ENCODE results near the gene TIPIN.
"Not testable (repeated sequence)": the region's sequence is repeated elsewhere in the genome, so short reads cannot be mapped to it uniquely, and the experiment has no call there.

Gene TIPIN

GRCh38 chr15:66394915-66395314 is 38.4 kb upstream of the TIPIN start:
- peak overlapping the region; percentile 10 for H3K27ac ChIP-seq
- peaks cover 43 to 52% of the 10 kb centered on the region in 2 experiments for H3K4me1 ChIP-seq (ENCODE audit: control insufficient read depth in 1 of 2, insufficient read depth in 1 of 2, low read depth in 1 of 2, low read length in 1 of 2)
- TF ChIP-seq, protein P1, sequence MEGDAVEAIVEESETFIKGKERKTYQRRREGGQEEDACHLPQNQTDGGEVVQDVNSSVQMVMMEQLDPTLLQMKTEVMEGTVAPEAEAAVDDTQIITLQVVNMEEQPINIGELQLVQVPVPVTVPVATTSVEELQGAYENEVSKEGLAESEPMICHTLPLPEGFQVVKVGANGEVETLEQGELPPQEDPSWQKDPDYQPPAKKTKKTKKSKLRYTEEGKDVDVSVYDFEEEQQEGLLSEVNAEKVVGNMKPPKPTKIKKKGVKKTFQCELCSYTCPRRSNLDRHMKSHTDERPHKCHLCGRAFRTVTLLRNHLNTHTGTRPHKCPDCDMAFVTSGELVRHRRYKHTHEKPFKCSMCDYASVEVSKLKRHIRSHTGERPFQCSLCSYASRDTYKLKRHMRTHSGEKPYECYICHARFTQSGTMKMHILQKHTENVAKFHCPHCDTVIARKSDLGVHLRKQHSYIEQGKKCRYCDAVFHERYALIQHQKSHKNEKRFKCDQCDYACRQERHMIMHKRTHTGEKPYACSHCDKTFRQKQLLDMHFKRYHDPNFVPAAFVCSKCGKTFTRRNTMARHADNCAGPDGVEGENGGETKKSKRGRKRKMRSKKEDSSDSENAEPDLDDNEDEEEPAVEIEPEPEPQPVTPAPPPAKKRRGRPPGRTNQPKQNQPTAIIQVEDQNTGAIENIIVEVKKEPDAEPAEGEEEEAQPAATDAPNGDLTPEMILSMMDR (IDR thresholded peaks at IDR 0.05) = no peak

GRCh38 chr15:66394472-66394871 is 38.0 kb upstream of the TIPIN start:
- H3K9me3 ChIP-seq = no peaks in the 10 kb centered on the region
- H3K36me3 ChIP-seq = no peaks in the 10 kb centered on the region
- TF ChIP-seq, protein P1 (IDR thresholded peaks at IDR 0.05) = no peak
- H3K4me1 ChIP-seq (ENCODE audit: control insufficient read depth in 1 of 2, insufficient read depth in 1 of 2, low read depth in 1 of 2, low read length in 1 of 2) = peaks cover 44 to 52% of the 10 kb centered on the region in 2 experiments
- H3K27me3 ChIP-seq = no peaks in the 10 kb centered on the region
- H3K4me3 ChIP-seq (ENCODE audit: low read depth in 1 of 2, low read length in 1 of 2) = no peak overlapping the region
- H3K27ac ChIP-seq = peak overlapping the region; percentile 10

More at GRCh38 chr15:66394915-66395314, 38.4 kb upstream of the TIPIN start:
- Histone ChIP-seq H3K36me3 (no peaks in the 10 kb centered on the region), H3K9me3 (no peaks in the 10 kb centered on the region), H3K27me3 (no peaks in the 10 kb centered on the region), H3K4me3 (ENCODE audit: low read depth in 1 of 2, low read length in 1 of 2) (no peak overlapping the region)

- not testable (repeated sequence) for H3K4me3 ChIP-seq (ENCODE audit: low read depth in 1 of 2, low read length in 1 of 2); H3K36me3 ChIP-seq; H3K9me3 ChIP-seq; H3K27me3 ChIP-seq
- Histone ChIP-seq H3K4me1 (ENCODE audit: control insufficient read depth in 1 of 2, insufficient read depth in 1 of 2, low read depth in 1 of 2, low read length in 1 of 2) (peaks cover 56 to 64% of the 10 kb centered on the region in 2 experiments), H3K27ac (peak overlapping the region; percentile 63)
These were observed 36.6 kb upstream of the TIPIN start for GRCh38 chr15:66393037-66393436.

GRCh38 chr15:66390678-66391077 is 34.2 kb upstream of the TIPIN start:
- Histone ChIP-seq H3K4me1 (ENCODE audit: control insufficient read depth in 1 of 2, insufficient read depth in 1 of 2, low read depth in 1 of 2, low read length in 1 of 2) (peaks cover 73 to 78% of the 10 kb centered on the region in 2 experiments), H3K27me3 (no peaks in the 10 kb centered on the region), H3K9me3 (no peaks in the 10 kb centered on the region), H3K4me3 (ENCODE audit: low read depth in 1 of 2, low read length in 1 of 2) (peak overlapping the region in 1 of 2 experiments; percentile 33), H3K36me3 (no peaks in the 10 kb centered on the region), H3K27ac (peak overlapping the region; percentile 78)
- TF ChIP-seq, protein P1 (IDR thresholded peaks at IDR 0.05) = no peak

DNA sequence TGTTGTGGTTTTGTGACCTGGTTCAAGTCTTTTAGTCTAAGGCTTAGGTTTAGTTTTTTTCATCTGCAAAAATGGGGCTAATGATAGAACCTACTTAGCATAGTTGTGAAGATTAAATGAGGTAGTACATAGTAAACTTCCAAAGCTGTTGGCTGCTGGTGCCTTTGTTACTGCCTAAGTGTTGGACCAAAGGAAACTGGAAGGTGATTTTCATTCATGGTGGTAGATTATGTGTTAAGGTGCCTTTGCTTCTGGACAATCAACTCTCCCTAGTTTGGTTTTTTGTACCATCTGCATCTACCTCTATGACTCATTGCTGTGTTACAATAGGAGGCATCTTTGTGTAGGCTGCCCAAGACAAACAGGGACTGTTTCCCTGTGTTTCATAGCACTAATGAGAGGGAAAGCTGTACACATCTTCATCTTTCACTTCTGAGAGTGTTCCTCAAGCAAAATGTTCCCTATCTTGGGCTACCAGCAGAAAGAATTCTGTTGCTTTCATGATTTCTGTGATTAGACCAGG is 33.4 kb upstream of the TIPIN start:
- peak overlapping the region; percentile 78 for H3K27ac ChIP-seq
- TF ChIP-seq, protein P1 (IDR thresholded peaks at IDR 0.05) = no peak
- H3K9me3 ChIP-seq = no peaks in the 10 kb centered on the region
- H3K4me3 ChIP-seq (ENCODE audit: low read depth in 1 of 2, low read length in 1 of 2) = peak overlapping the region in 1 of 2 experiments; percentile 33
- peaks cover 72 to 76% of the 10 kb centered on the region in 2 experiments for H3K4me1 ChIP-seq (ENCODE audit: control insufficient read depth in 1 of 2, insufficient read depth in 1 of 2, low read depth in 1 of 2, low read length in 1 of 2)
- no peaks in the 10 kb centered on the region for H3K36me3 ChIP-seq
- no peaks in the 10 kb centered on the region for H3K27me3 ChIP-seq

DNA sequence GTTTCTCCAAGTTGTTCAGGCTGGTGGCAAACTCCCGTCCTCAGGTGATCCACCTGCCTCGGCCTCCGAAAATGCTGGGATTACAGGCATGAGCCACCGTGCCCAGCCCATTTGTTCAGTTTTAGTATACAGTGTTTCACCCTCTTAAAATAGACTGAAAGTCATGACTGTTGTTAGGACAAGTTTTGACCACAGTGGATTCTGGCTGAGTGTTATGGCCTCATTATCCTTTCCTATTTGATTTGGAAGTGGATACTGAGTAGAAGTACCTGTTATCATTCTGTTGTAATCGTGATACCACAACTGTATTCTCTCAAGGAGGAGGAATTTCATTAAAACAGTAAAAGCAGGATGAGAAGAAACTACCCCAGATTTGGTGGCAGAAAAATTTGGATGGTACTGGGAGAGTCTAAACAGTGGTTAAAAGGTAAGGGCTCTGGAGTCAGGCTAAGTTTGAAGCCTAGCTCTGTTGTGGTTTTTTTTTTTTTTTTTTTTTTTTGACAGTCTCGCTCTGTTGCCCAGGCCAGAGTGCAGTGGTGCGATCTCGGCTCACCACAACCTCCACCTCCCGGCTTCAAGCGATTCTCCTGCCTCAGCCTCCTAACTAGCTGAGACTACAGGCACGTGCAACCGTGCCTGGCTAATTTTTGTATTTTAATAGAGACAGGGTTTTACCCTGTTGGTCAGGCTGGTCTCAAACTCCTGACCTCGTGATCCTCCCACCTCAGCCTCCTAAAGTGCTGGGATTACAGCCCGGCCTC is 32.8 kb upstream of the TIPIN start:
- no peaks in the 10 kb centered on the region for H3K27me3 ChIP-seq
- no peaks in the 10 kb centered on the region for H3K9me3 ChIP-seq
- H3K4me3 ChIP-seq (ENCODE audit: low read depth in 1 of 2, low read length in 1 of 2) = no peak overlapping the region
- peaks cover 66 to 71% of the 10 kb centered on the region in 2 experiments for H3K4me1 ChIP-seq (ENCODE audit: control insufficient read depth in 1 of 2, insufficient read depth in 1 of 2, low read depth in 1 of 2, low read length in 1 of 2)
- no peaks in the 10 kb centered on the region for H3K36me3 ChIP-seq
- TF ChIP-seq, protein P1 (IDR thresholded peaks at IDR 0.05) = no peak
- H3K27ac ChIP-seq = peak overlapping the region; percentile 78
